COLO668 (cell line): ENCODE data around the gene PRR20C.
"Not testable (repeated sequence)": the region's sequence is repeated elsewhere in the genome, so short reads cannot be mapped to it uniquely, and the experiment has no call there.

Experiments used
- DNase-seq: peaks from one replicate; lab custom pipeline; 2025; ENCODE audit not compliant: unreplicated experiment; lab: John Stamatoyannopoulos, UW

PRR20C gene

GRCh38 chr13:57153761-57154160, at the start of gene PRR20C:
Gene PRR20C, plus strand, starts transcription at chr13:57154061. Its CDS starts 387 bp downstream, at chr13:57154448.
- not testable (repeated sequence) for DNase-seq

GRCh38 chr13:57114945-57115344, 38.9 kb upstream of the PRR20C start:
- DNase-seq: no peak

- DNase-seq: no peak
These were observed 30.2 kb upstream of the PRR20C start for GRCh38 chr13:57123681-57124080.

GRCh38 chr13:57128909-57129308, 25.0 kb upstream of the PRR20C start:
- no peak for DNase-seq

- DNase-seq: no peak
These were observed 17.8 kb upstream of the PRR20C start for GRCh38 chr13:57136093-57136492.

GRCh38 chr13:57137585-57137984, 16.3 kb upstream of the PRR20C start:
- no peak for DNase-seq

GRCh38 chr13:57138988-57139387, 14.9 kb upstream of the PRR20C start:
- DNase-seq: no peak

- not testable (repeated sequence) for DNase-seq
These were observed 14.1 kb upstream of the PRR20C start for GRCh38 chr13:57139781-57140180.

- not testable (repeated sequence) for DNase-seq
These were observed 13.5 kb upstream of the PRR20C start, which contains the start of gene PRR20A for GRCh38 chr13:57140235-57140968. Gene PRR20A, plus strand, starts transcription at chr13:57140918. Its CDS starts 387 bp downstream, at chr13:57141305.

GRCh38 chr13:57147188-57147587, 6.7 kb upstream of the PRR20C start, which contains the start of gene PRR20B:
Gene PRR20B, plus strand, starts transcription at chr13:57147488. Its CDS starts 387 bp downstream, at chr13:57147875.
- not testable (repeated sequence) for DNase-seq

- DNase-seq: not testable (repeated sequence)
These were observed 5.8 kb upstream of the PRR20C start for GRCh38 chr13:57148106-57148505.

GRCh38 chr13:57160332-57160731, 6.5 kb downstream of the PRR20C start, which contains the start of gene PRR20D:
Gene PRR20D, plus strand, starts transcription at chr13:57160632. Its CDS starts 387 bp downstream, at chr13:57161019.
- DNase-seq: not testable (repeated sequence)

GRCh38 chr13:57166897-57167296, 13.0 kb downstream of the PRR20C start, which contains the start of gene PRR20E:
Gene PRR20E, plus strand, starts transcription at chr13:57167197. Its CDS starts 387 bp downstream, at chr13:57167584.
- DNase-seq: not testable (repeated sequence)

- DNase-seq: no peak
These were observed 37.8 kb downstream of the PRR20C start for GRCh38 chr13:57191667-57192066.
